Activated CD4-positive, alpha-beta T cell treated with anti-CD3 and anti-CD28 coated beads, Interleukin-2, Interleukin-6, amounts not matched to agents 100 ng/mL and 50 ng/mL, durations not matched to agents 16 hours and 8 hours (primary cell): ENCODE data around the gene SOS1.
A peak's percentile ranks its signal among the peaks of the same experiment; 100 is the strongest.
"Not testable (repeated sequence)": the region's sequence is repeated elsewhere in the genome, so short reads cannot be mapped to it uniquely, and the experiment has no call there.

Experiments used
- DNase-seq: peaks from one replicate; pipeline ENCODE4 v3.0.0-alpha.2; 2020

SOS1 gene

GRCh38 chr2:39138187-39138836 lies 17.5 kb upstream of the SOS1 start:
- not testable (repeated sequence) for DNase-seq

- peak; percentile 36 for DNase-seq
Observed at GRCh38 chr2:39136799-39137198, 15.9 kb upstream of the SOS1 start.

- DNase-seq = no peak
Observed at GRCh38 chr2:39135690-39136259, 14.9 kb upstream of the SOS1 start.

GRCh38 chr2:39133215-39133851 lies 12.5 kb upstream of the SOS1 start:
- no peak for DNase-seq

- DNase-seq = peak; percentile 93
Observed at GRCh38 chr2:39128919-39129391, 8.1 kb upstream of the SOS1 start.

- peak; percentile 92 for DNase-seq
Observed at GRCh38 chr2:39127973-39128372, 7.1 kb upstream of the SOS1 start.

GRCh38 chr2:39124746-39125057 lies 3.9 kb upstream of the SOS1 start:
- DNase-seq = no peak

- DNase-seq = peak; percentile 98
Observed at GRCh38 chr2:39124000-39124745, 3.3 kb upstream of the SOS1 start.

GRCh38 chr2:39123436-39123999 lies 2.7 kb upstream of the SOS1 start:
- no peak for DNase-seq

- peak; percentile 12 for DNase-seq
Observed at GRCh38 chr2:39121523-39122063, 742 bp upstream of the SOS1 start.

- no peak for DNase-seq
Observed at GRCh38 chr2:39120521-39120770, 405 bp downstream of the SOS1 start.

- DNase-seq = peak; percentile 67
Observed at GRCh38 chr2:39119732-39120520, 925 bp downstream of the SOS1 start.

GRCh38 chr2:39118786-39119499 lies 1.9 kb downstream of the SOS1 start:
- DNase-seq = no peak

GRCh38 chr2:39115556-39115955 lies 5.3 kb downstream of the SOS1 start:
- DNase-seq = no peak

- DNase-seq = no peak
Observed at GRCh38 chr2:39114771-39115170, 6.1 kb downstream of the SOS1 start.

- no peak for DNase-seq
Observed at GRCh38 chr2:39109537-39109936, 11.3 kb downstream of the SOS1 start.

- DNase-seq = no peak
Observed at GRCh38 chr2:39108377-39108776, 12.5 kb downstream of the SOS1 start.

- no peak for DNase-seq
Observed at GRCh38 chr2:39107724-39108273, 13.1 kb downstream of the SOS1 start.

- DNase-seq = no peak
Observed at GRCh38 chr2:39107156-39107555, 13.7 kb downstream of the SOS1 start.

- peak; percentile 66 for DNase-seq
Observed at GRCh38 chr2:39099870-39100728, 20.8 kb downstream of the SOS1 start.
